Measurements from ENCODE around the gene DOK5.

GRCh38 chr20:54639941-54640340, 164.5 kb downstream of the DOK5 start:
- TF ChIP-seq, protein P1, sequence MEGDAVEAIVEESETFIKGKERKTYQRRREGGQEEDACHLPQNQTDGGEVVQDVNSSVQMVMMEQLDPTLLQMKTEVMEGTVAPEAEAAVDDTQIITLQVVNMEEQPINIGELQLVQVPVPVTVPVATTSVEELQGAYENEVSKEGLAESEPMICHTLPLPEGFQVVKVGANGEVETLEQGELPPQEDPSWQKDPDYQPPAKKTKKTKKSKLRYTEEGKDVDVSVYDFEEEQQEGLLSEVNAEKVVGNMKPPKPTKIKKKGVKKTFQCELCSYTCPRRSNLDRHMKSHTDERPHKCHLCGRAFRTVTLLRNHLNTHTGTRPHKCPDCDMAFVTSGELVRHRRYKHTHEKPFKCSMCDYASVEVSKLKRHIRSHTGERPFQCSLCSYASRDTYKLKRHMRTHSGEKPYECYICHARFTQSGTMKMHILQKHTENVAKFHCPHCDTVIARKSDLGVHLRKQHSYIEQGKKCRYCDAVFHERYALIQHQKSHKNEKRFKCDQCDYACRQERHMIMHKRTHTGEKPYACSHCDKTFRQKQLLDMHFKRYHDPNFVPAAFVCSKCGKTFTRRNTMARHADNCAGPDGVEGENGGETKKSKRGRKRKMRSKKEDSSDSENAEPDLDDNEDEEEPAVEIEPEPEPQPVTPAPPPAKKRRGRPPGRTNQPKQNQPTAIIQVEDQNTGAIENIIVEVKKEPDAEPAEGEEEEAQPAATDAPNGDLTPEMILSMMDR (IDR thresholded peaks at IDR 0.05) = no peak
- TF ChIP-seq POLR2A (IDR thresholded peaks at IDR 0.05) = no peak

Measured in ovary (tissue), 3 donors.